GM19035 (cell line): Measurements from ENCODE around the gene YIF1A.
"Not testable (repeated sequence)": the region's sequence is repeated elsewhere in the genome, so short reads cannot be mapped to it uniquely, and the experiment has no call there.

ENCODE experiments used
- ATAC-seq: cut with Tn5 transposase; IDR thresholded peaks from one replicate; pipeline ENCODE4 v1.9.1; 2021; ENCODE audit not compliant: unreplicated experiment

Gene YIF1A

DNA sequence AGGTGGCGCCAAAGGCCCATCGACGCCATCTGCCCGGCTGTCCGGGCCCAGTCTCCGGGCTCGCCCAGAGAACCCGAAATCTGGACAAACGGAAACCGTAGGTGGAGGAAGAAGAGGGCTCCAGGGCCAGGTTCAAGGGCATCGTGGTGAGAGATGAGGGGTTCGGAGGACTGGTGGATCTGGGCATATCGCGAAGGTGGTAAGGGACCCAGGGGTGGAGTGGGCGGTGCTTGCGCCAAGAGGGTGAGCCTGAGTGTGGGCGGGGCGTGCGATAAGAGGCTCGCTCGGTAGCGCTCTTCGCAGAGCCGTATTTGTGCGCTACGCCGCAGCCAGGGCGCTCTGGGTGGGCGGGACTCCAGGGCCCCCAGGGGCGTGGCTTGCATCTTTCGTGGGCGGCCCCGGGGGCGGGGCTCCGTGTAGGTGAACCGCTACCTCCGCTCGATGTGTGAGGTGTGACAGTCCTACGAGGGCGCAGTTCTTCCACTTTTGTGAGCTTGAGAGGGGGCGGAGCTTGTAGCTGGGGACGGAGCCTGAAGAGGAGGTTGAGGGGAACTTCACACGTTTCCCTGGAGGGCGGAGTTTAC is 23.1 kb upstream of the YIF1A start:
- ATAC-seq: peak; percentile 69

DNA sequence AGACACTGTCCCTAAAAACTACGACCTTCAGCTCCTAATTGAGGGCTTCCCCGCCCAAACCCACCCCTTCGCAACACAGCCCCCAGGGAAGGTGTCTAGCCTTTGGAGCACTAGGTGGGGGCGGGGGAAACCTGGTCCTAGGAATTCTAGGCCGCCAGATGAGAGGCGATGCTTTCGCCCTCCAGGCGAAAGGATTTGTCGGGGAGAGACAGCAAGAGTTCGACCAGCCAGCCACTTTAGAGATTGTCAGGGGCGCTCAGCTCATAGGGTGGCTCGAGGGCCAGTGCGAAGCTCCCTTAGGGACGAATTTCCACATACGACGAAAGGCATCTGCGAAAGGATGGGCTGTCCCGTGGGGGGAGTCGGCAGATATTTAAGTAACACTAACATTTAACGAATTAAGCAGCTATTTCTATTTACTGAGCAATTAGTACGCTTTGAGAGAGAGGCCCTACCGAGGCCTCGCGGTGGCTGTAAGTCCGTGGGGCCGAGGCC is 22.6 kb upstream of the YIF1A start:
- ATAC-seq: no peak

GRCh38 chr11:66310803-66311440 is 22.0 kb upstream of the YIF1A start:
- not testable (repeated sequence) for ATAC-seq

DNA sequence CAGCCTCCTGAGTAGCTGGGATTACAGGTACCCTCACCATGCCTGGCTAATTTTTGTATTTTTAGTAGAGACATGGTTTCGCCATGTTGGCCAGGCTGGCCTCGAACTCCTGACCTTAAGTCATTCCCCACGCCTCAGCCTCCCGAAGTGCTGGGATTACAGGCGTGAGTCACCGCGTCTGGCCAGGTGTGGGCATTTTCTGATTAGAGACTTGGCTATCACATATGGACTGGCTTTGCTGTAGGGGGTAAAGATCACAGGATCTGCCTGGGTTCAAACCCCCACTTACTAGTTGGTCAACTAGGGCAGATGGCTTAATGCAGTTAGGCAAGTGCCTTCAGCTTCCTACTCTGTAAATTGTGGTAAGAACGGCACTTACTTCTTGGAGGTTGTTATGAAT is 21.4 kb upstream of the YIF1A start:
- no peak for ATAC-seq

GRCh38 chr11:66309475-66309874 is 20.5 kb upstream of the YIF1A start:
- no peak for ATAC-seq

DNA sequence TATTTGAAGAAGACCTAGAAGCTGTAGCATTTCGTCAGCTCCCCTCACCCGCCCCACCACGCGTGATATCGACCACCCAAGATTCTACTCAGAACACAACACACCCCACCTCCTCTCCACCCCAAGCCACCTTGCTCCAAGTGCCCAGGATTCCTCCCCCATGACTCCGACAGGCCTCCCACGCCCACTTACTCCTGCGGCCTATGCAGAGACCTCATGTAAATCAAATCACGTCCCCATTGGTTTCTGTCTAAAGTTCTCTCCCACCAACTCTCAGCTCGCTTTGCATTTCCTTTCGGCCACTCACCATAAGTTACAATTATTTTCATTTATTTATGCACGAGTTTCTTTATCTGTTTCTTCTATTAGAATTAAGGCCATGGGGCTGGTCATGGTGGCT is 13.7 kb upstream of the YIF1A start:
- no peak for ATAC-seq

DNA sequence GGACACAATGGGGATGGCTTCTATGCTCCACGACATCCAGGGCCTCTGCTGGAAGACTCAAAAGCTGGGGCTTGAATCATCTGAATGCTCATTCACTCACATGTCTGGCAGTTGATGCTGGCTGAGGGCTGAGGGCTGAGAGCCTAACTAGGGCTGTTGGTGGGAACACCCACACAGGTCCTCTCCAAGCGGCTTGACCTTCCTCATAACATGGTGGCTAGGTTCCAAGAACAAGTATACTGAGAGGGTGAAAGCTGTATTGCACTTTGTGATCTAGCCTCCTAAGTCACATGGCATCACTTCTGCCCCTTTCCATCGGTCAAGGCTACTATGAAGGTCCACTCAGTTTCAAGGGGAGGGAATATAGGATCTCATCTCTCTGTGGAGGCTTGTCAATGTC is 10.2 kb upstream of the YIF1A start:
- no peak for ATAC-seq

DNA sequence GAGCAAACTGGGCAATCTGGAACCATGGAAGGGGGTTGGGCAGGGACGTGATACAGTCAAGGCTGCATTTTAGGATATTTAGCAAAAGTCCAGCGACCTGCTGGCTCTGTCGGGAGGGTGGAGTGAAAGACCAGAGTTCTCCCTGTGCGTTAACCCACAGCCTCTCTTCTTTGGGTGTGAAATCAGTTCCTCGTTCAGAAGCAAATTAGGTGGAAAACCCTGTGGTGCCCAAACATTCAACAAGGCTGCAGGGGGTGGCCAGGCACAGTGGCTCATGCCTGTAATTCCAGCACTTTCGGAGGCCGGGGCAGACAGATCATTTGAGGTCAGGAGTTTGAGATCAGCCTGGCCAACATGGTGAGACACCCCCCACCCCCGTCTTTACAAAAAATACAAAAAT is 8.7 kb upstream of the YIF1A start:
- no peak for ATAC-seq

DNA sequence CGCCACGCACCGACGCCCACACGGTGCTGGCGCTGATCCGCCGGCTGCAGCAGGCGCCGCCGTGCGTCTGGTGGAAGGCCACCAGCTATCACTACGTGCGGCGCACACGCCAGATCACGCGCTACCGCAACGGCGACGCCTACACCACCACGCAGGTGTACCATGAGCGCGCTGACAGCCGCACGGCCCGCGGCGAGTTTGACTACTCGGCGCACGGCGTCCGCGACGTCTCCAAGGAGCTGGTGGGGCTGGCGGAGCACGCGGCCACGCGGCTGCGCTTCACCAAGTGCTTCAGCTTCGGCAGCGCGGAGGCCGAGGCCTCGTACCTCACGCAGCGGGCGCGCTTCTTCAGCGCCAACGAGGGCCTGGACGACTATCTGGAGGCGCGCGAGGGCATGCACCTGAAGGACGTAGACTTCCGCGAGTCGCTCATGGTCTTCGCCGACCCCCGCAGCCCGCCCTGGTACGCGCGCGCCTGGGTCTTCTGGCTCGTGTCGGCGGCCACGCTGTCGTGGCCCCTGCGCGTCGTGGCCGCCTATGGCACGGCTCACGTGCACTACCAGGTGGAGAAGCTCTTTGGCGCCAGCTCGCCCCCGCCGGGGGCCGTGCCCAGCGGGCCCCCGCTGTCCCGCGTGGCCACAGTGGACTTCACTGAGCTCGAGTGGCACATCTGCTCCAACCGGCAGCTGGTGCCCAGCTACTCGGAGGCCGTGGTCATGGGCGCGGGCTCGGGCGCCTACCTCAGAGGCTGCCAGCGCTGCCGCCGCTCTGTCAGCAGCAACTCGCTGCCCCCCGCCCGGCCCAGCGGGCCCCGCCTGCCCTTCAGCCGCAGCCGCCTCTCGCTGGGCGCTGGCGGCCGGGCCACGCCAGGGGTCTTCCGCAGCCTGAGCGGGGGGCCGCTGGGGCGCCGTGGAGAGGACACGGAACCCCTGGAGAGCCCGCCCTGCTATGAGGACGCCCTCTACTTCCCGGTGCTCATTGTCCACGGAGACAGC is 6.0 kb upstream of the YIF1A start:
- no peak for ATAC-seq

GRCh38 chr11:66293777-66294625 is 5.1 kb upstream of the YIF1A start:
- ATAC-seq: no peak

DNA sequence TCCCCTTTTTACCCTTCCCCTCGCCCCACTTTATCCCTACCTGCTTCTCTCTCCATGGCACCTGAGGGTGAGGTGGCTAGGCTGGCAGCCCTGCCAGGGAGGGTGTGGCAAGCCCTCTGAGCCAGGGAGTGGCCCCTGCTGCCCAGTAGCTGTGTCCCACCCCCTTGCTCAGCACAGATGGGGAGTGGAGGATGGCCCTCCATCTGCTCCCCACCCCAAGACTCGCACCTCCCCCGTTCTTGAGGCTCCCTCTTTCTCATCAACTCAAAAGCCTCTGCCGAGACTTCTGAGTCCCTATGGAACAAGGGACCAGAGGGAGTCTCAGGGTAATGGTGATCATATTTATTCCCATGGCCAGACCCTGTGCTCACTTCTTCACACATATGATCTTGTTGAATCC is 4.4 kb upstream of the YIF1A start:
- ATAC-seq: no peak

- no peak for ATAC-seq
These were observed 3.8 kb upstream of the YIF1A start for GRCh38 chr11:66292543-66293332.

DNA sequence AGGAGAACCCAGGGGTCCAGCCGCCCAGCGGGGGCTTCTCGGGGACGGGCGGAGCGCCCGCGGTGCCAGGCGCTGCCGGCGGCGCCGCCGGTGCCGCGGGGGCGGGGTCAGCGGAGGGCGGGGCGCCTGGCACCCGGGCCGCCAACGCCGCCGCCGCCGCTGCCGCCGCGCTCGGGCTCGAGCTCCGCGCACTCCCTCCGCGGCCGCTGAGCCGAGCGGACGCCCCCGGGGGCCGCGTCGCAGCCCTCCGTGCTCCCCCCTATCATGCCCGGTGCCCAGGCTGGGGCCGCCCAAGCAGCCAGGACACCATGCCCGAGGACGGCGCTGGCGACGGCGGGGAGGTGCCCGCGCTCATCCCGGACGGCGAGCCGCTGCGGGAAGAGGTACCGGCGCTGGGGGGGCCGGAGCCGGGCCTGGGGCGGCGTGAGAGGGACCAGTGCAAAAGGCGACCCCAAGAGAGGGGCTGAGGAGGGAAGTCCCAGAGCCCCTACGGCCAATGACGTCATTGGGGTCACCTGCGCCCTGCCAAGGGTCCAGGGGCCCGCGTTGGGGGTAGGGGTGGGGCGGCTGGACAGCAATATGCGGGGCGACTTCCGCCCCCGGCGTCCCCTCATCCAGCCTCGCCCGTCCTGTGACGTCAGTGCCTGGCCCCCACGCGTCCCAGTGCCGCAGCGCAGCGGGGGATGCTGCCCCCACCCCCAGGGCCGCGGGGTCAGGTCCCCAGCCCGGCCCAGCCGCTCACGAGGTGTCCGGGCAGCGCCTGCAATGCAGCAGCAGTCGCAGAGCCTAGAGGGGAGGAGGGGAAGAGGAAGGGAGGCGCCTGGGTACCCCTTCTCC is 3.0 kb upstream of the YIF1A start, which contains the start of gene TMEM151A:
Gene TMEM151A (plus strand): TSS at position 189 of the 837 bp plus-strand sequence. CDS start 120 bp downstream, at position 309.
- ATAC-seq: no peak

GRCh38 chr11:66291303-66291705 is 2.4 kb upstream of the YIF1A start:
- ATAC-seq: no peak

DNA sequence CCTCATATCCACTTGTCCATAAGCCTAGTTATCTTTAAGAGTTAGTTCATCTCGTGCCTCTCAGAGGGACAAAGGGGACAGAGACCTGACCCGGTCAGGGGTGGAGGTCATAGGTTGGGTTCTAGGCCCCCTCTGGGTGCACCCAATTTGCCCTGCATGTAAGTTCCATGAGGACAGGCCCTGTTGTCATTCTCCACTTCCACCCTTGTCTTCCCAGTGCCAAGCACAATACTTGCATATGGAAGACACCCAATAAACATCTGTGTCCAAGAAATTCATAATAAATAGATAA is 1.3 kb upstream of the YIF1A start:
- no peak for ATAC-seq

- ATAC-seq: peak; percentile 42
These were observed 796 bp upstream of the YIF1A start for GRCh38 chr11:66289548-66290329.

DNA sequence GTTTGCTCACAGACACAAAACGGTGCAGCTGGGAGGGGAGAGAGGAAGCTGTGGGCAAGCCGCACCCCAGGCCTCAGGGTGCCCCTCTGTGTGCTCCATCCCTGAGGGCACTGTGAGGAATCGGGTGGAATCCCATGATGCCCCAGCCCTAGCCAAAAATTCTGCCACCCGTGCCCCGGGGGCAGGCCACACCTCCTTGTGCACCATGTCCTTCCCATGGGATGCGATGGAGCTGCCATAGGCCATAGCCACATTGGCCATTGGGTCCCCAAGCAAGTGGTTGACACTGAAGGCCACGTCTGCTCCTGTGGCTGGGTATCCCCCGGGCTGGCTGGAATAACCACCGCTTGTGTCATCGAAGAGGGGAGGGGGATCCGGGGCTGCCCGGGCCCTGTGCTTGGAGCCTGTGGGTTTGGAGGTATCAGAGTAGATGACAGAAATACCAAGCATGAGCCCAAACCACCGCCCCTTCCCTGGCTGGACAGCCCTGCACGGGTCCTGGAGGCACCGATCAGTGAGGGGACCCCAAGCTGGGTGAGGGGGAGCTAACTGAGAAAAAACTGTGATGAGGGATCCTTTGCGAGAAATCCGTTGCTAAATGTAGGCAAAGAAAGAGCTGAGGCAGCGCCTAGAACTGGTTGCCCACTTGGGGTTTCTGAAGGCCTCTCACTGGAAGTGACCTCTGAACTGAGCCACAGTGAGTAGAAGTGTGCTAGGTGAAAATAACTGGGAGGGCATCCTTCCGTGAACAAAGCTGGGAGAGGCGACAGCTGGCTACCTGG is 863 bp downstream of the YIF1A start:
- peak; percentile 0 for ATAC-seq
